ENCODE measurements around the gene PRICKLE1.

GRCh38 chr12:42638011-42638410, 48.5 kb upstream of the PRICKLE1 start:
- TF ChIP-seq POLR2A (IDR thresholded peaks at IDR 0.05) = no peak
- TF ChIP-seq, protein P1, sequence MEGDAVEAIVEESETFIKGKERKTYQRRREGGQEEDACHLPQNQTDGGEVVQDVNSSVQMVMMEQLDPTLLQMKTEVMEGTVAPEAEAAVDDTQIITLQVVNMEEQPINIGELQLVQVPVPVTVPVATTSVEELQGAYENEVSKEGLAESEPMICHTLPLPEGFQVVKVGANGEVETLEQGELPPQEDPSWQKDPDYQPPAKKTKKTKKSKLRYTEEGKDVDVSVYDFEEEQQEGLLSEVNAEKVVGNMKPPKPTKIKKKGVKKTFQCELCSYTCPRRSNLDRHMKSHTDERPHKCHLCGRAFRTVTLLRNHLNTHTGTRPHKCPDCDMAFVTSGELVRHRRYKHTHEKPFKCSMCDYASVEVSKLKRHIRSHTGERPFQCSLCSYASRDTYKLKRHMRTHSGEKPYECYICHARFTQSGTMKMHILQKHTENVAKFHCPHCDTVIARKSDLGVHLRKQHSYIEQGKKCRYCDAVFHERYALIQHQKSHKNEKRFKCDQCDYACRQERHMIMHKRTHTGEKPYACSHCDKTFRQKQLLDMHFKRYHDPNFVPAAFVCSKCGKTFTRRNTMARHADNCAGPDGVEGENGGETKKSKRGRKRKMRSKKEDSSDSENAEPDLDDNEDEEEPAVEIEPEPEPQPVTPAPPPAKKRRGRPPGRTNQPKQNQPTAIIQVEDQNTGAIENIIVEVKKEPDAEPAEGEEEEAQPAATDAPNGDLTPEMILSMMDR (IDR thresholded peaks at IDR 0.05) = no peak

Data from testis (tissue), 2 donors.